Measurements from ENCODE around the gene SEMA4C.

DNA sequence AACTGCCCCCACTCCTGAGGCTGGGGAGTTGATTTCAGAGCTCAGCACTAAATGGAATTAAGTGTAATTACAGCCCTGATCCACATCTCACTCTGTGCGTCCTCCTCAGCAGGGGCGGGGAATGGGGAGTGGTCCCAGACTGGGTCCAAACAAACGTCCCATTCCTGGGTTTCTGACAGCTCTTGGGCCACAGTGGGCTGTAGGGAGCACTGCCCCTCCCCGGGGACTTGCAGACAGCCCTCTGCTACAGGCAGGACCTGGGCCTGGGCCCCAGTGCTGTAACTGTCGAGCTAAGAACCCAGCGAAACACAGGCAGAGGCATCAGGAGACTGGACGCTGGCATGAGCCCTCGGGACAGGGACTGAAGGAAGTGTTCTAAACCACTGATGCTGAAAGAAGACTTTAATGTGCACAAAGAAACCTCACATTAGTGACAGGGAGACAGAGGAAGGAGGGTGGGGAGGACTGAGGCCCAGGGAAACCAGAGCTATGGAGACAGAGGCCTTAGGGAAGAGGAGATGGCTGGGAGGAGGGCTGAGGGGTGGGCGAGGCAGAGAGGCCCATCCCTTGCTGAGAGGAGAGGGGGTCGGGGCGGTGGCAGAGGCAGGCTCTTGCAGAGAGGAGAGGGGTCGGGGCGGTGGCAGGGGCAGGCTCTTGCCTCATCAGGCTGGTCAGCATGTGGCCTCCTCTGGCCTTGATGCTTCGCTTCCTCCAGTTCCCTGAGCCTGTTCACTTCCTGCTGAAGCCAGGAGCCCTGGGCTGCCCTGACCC is 5.8 kb upstream of the SEMA4C start:
- TF ChIP-seq RAD21 (conservative IDR thresholded peaks at IDR 0.05) (no peak), POLR2AphosphoS5 (IDR thresholded peaks at IDR 0.05) (no peak)
- TF ChIP-seq, protein P1, sequence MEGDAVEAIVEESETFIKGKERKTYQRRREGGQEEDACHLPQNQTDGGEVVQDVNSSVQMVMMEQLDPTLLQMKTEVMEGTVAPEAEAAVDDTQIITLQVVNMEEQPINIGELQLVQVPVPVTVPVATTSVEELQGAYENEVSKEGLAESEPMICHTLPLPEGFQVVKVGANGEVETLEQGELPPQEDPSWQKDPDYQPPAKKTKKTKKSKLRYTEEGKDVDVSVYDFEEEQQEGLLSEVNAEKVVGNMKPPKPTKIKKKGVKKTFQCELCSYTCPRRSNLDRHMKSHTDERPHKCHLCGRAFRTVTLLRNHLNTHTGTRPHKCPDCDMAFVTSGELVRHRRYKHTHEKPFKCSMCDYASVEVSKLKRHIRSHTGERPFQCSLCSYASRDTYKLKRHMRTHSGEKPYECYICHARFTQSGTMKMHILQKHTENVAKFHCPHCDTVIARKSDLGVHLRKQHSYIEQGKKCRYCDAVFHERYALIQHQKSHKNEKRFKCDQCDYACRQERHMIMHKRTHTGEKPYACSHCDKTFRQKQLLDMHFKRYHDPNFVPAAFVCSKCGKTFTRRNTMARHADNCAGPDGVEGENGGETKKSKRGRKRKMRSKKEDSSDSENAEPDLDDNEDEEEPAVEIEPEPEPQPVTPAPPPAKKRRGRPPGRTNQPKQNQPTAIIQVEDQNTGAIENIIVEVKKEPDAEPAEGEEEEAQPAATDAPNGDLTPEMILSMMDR (IDR thresholded peaks at IDR 0.05; ENCODE audit: poor library complexity, severe bottlenecking), result no peak

All from neural cell (in vitro differentiated cells).